HCT116 (cell line): ENCODE data around the gene FAAP100. TPM values are rescaled to one million over a fixed set of nuclear protein-coding genes. Genes with fewer than 3 reads are reported as not detected.

Experiments used
- ATAC-seq: fragments of 200-7000 bp; cut with Tn5 transposase; 2 replicates; pipeline ENCODE4 v1.9.1; 2020; ENCODE audit warnings: mild to moderate bottlenecking, moderate library complexity
- BruUV-seq: library from RNA; stranded (reverse); fragments of 400-500 nt; replicated peaks from 2 replicates; lab custom pipeline; 2021; lab: Mats Ljungman, UMichigan
- CTCF ChIA-PET: fragments of 300-600 bp; sonication (Branson Sonifier 250); formaldehyde crosslinking; loops from one replicate; lab custom pipeline; 2021; ENCODE audit warnings: antibody characterized with exemption; lab: Charles Lee
- POLR2A ChIA-PET: fragments of 300-600, 350-600 bp; sonication (Branson Sonifier 250); formaldehyde crosslinking; loops from one replicate; lab custom pipeline; 2021; ENCODE audit warnings: antibody characterized with exemption; lab: Charles Lee
- RAD21 ChIA-PET, 2 experiments: fragments of 300-600 bp; sonication (Branson Sonifier 250); formaldehyde crosslinking; loops; one replicate each; lab custom pipeline; 2023; ENCODE audit warnings: low total read pairs in 2 of 2; ENCODE audit not compliant: uncharacterized antibody in 2 of 2, unreplicated experiment in 2 of 2, low non-redundant PET in 1 of 2; lab: Charles Lee
- DNase-seq: peaks from one replicate; pipeline ENCODE4 v3.0.0-alpha.2; 2010; ENCODE audit warnings: low read depth, low spot score
- H2AFZ ChIP-seq: fragments of 200-600 bp; shearing (Covaris generic), sonication (generic); 2 replicates; pipeline ENCODE4 v1.6.1; 2017; ENCODE audit warnings: low read depth, mixed run types, mixed read lengths, antibody characterized with exemption, low read length; ENCODE audit not compliant: poor library complexity, severe bottlenecking
- H3K27ac ChIP-seq: 2 replicates; pipeline ENCODE4 v1.5.1; 2012; ENCODE audit warnings: low read depth, low read length
- H3K27me3 ChIP-seq: fragments of 200-600 bp; sonication (generic); 2 replicates; pipeline ENCODE4 v1.6.1; 2016; ENCODE audit warnings: mixed run types, low read length, mixed read lengths; ENCODE audit not compliant: insufficient read depth
- H3K36me3 ChIP-seq, 2 experiments: fragments of 200-500 bp in 1 of 2; fragments of 200-600 bp in 1 of 2; sonication (Bioruptor generic) in 1 of 2; sonication (generic) in 1 of 2; 2 replicates each; pipeline versions ENCODE4 v1.5.1 to v1.6.1; 2014 to 2016; ENCODE audit warnings: low read length in 2 of 2, inconsistent platforms in 1 of 2, mixed read lengths in 1 of 2, mixed run types in 1 of 2; ENCODE audit not compliant: insufficient read depth in 2 of 2, control insufficient read depth in 1 of 2
- H3K4me1 ChIP-seq, 2 experiments: fragments of 200-600 bp in 1 of 2; sonication (generic) in 1 of 2; 2 replicates each; pipeline versions ENCODE4 v1.5.1 to v1.6.1; 2012 to 2017; ENCODE audit warnings: low read length in 2 of 2, inconsistent platforms in 1 of 2, mild to moderate bottlenecking in 1 of 2, mixed read lengths in 1 of 2, mixed run types in 1 of 2, moderate library complexity in 1 of 2; ENCODE audit not compliant: insufficient read depth in 2 of 2, control insufficient read depth in 1 of 2
- H3K4me2 ChIP-seq: fragments of 200-600 bp; sonication (generic); 2 replicates; pipeline ENCODE4 v1.6.1; 2017; ENCODE audit warnings: mixed run types, low read length, mixed read lengths
- H3K4me3 ChIP-seq, 2 experiments: fragments of 200-600 bp in 1 of 2; sonication (generic) in 1 of 2; replicated peaks in 1 of 2; 2 replicates each; pipeline ENCODE4 v1.5.1; 2011 to 2016; ENCODE audit warnings: low read length in 2 of 2, control low read depth in 1 of 2, low read depth in 1 of 2, mild to moderate bottlenecking in 1 of 2, mixed read lengths in 1 of 2, mixed run types in 1 of 2
- H3K79me2 ChIP-seq: fragments of 200-600 bp; sonication (generic); 2 replicates; pipeline ENCODE4 v1.6.1; 2017; ENCODE audit warnings: mild to moderate bottlenecking, mixed run types, low read length, moderate library complexity, mixed read lengths; ENCODE audit not compliant: insufficient read depth
- H3K9ac ChIP-seq: fragments of 200-600 bp; sonication (generic); 2 replicates; pipeline ENCODE4 v1.6.1; 2016; ENCODE audit warnings: low read length, mixed read lengths
- H3K9me2 ChIP-seq: fragments of 200-600 bp; sonication (generic), shearing (Covaris generic); 2 replicates; pipeline ENCODE4 v1.6.1; 2017; ENCODE audit warnings: mixed run types, mild to moderate bottlenecking, moderate library complexity; ENCODE audit not compliant: insufficient read depth
- H3K9me3 ChIP-seq, 2 experiments: fragments of 200-500 bp in 1 of 2; fragments of 200-600 bp in 1 of 2; sonication (Bioruptor generic) in 1 of 2; sonication (generic) in 1 of 2; 2 replicates each; pipeline ENCODE4 v1.6.1; 2014 to 2017; ENCODE audit warnings: low read length in 2 of 2, mixed read lengths in 2 of 2, inconsistent platforms in 1 of 2, low read depth in 1 of 2, mild to moderate bottlenecking in 1 of 2, mixed run types in 1 of 2, moderate library complexity in 1 of 2; ENCODE audit not compliant: control insufficient read depth in 1 of 2, insufficient read depth in 1 of 2
- H4K20me1 ChIP-seq: fragments of 200-600 bp; sonication (generic), shearing (Covaris generic); 2 replicates; pipeline ENCODE4 v1.6.1; 2017; ENCODE audit warnings: mixed run types, mild to moderate bottlenecking, moderate library complexity; ENCODE audit not compliant: insufficient read depth
- POLR2A ChIP-seq: IDR thresholded peaks from 2 replicates; pipeline ENCODE4 v1.7.0; 2011; ENCODE audit warnings: borderline replicate concordance; ENCODE audit not compliant: insufficient read depth, insufficient read length; ENCODE audit errors: extremely low read depth
- POLR2AphosphoS5 ChIP-seq: IDR thresholded peaks from 2 replicates; pipeline ENCODE4 v1.6.1; 2011; ENCODE audit warnings: mild to moderate bottlenecking, low read depth, low read length, moderate library complexity
- REST ChIP-seq: IDR thresholded peaks from 2 replicates; pipeline ENCODE4 v1.6.1; 2012; ENCODE audit warnings: low read depth
- SIN3A ChIP-seq: IDR thresholded peaks from 2 replicates; pipeline ENCODE4 v1.6.1; 2012; ENCODE audit warnings: low read depth
- ZNF274 ChIP-seq: fragments of 200-500 bp; sonication (Bioruptor generic); IDR thresholded peaks from 2 replicates; pipeline ENCODE4 v1.6.1; 2014; ENCODE audit warnings: mild to moderate bottlenecking, low read depth, low read length, inconsistent platforms
- intact Hi-C: fragments of 100-400 bp; cut with micrococcal nuclease; formaldehyde crosslinking; loops from 2 replicates; pipeline ENCODE4 v1.10.0; 2022
- total RNA-seq: library from RNA; stranded (reverse); gene quantifications from one replicate; pipeline ENCODE4 v1.2.1, GENCODE V29; 2021; ENCODE audit not compliant: unreplicated experiment
- TF ChIP-seq, protein P1 (sequence below): IDR thresholded peaks from 2 replicates; pipeline ENCODE4 v1.6.1; 2011; ENCODE audit warnings: mild to moderate bottlenecking, low read length, moderate library complexity; ENCODE audit not compliant: insufficient replicate concordance; ENCODE audit errors: extremely low read depth

The FAAP100 gene
- total RNA-seq, 1 experiment from 2014 or later: 53.4 TPM

DNA sequence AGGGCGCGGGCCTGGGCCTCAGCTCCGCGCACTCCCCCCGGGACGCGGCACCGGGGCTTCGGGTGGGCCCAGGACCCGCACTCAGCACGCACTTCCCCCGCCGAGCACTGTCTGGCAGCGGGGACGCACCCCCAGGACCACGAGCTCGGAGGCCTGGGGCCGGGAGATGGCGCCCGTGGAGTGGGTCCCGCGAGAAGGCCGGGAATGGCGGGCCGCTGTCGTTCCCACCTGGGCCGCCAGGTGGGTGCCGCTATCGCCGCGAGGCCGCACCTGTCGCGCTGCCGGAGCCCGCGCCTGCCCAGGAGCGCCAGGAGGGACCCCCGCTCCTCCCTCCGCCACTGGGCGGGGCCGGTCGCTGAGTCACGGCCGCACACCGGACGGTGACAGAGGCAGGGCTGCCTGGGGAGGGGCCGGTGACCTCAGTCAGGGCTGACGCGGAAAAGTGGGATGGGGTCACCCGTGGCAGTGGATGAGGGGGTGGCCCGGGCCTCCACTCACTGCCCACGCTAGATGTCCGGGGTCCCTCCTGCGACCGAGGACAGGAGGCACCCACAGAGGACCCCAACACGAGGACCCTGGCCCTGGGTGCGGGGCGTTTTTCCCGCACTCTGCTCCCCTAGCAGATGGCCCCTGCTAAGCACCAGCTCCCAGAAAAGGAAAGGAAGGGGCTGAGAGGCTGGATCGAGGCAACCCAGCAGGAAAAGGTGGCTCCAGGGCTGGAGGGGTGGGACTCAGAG, 32.7 kb downstream of the FAAP100 start (continued):
- TF ChIP-seq, protein P1, sequence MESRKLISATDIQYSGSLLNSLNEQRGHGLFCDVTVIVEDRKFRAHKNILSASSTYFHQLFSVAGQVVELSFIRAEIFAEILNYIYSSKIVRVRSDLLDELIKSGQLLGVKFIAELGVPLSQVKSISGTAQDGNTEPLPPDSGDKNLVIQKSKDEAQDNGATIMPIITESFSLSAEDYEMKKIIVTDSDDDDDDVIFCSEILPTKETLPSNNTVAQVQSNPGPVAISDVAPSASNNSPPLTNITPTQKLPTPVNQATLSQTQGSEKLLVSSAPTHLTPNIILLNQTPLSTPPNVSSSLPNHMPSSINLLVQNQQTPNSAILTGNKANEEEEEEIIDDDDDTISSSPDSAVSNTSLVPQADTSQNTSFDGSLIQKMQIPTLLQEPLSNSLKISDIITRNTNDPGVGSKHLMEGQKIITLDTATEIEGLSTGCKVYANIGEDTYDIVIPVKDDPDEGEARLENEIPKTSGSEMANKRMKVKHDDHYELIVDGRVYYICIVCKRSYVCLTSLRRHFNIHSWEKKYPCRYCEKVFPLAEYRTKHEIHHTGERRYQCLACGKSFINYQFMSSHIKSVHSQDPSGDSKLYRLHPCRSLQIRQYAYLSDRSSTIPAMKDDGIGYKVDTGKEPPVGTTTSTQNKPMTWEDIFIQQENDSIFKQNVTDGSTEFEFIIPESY: peak; percentile 83
- no peak for TF ChIP-seq SIN3A
- no peak for TF ChIP-seq ZNF274

- no peaks in the 10 kb centered on the region for H3K36me3 ChIP-seq
- H3K9me3 ChIP-seq: no peaks in the 10 kb centered on the region
- peaks cover 34 to 65% of the 10 kb centered on the region in 2 experiments for H3K4me1 ChIP-seq
- H2AFZ ChIP-seq: no peak overlapping the region
- no peaks in the 10 kb centered on the region for H3K9me2 ChIP-seq
- intact Hi-C loops: no loop called here
- TF ChIP-seq SIN3A (no peak), REST (no peak), POLR2A (peak; percentile 34), POLR2AphosphoS5 (peak; percentile 45)
- TF ChIP-seq, all 23 proteins: peak for 2
- POLR2A ChIA-PET: interaction anchor here (0.9 to 3.1 kb wide), 11 partner anchors 8 to 280 kb away, joined by 3 to 42 read pairs (median 4); partner anchors contain the start of genes ARL16, BAHCC1, FAAP100 and HGS
- H3K27ac ChIP-seq: peak overlapping the region; percentile 98
- CTCF ChIA-PET: interaction anchor here (0.7 to 1.5 kb wide), 5 partner anchors 8 to 82 kb away, joined by 3 to 8 read pairs (median 3); no protein-coding TSS in a partner anchor
- H3K27me3 ChIP-seq: no peaks in the 10 kb centered on the region
- BruUV-seq: no TSS peak
- peak overlapping the region; percentile 56 to 77 for H3K4me3 ChIP-seq
- RAD21 ChIA-PET: interaction anchor here in 1 of 2 experiments (1.0 kb wide), 2 partner anchors 9 to 20 kb away, joined by 3 to 4 read pairs; partner anchors contain the start of gene FSCN2
- peak overlapping the region; percentile 94 for H3K9ac ChIP-seq
- ATAC-seq (peak; percentile 51), DNase-seq (no peak)
- peak overlapping the region; percentile 100 for H3K4me2 ChIP-seq
- no peaks in the 10 kb centered on the region for H4K20me1 ChIP-seq
- H3K79me2 ChIP-seq: peaks cover 34% of the 10 kb centered on the region
Observed at GRCh38 chr17:81518785-81519283, 33.3 kb downstream of the FAAP100 start.
